GM20000 (cell line): ENCODE results near the gene STMN3.

Source experiments
- DNase-seq: peaks from one replicate; pipeline ENCODE4 v3.0.0; 2012; ENCODE audit warnings: low spot score
- CTCF ChIP-seq: IDR thresholded peaks from 2 replicates; pipeline ENCODE4 v1.5.1; 2012; ENCODE audit warnings: mild to moderate bottlenecking, control low read depth; ENCODE audit errors: extremely low read depth, missing control alignments

STMN3 gene

GRCh38 chr20:63624486-63624885, 28.7 kb downstream of the STMN3 start:
- no peak for DNase-seq
- no peak for TF ChIP-seq CTCF

GRCh38 chr20:63622732-63623131, 30.5 kb downstream of the STMN3 start:
- TF ChIP-seq CTCF: no peak
- DNase-seq: no peak

- no peak for DNase-seq
- TF ChIP-seq CTCF: no peak
These were observed 31.1 kb downstream of the STMN3 start for GRCh38 chr20:63622096-63622495.

GRCh38 chr20:63620991-63621390, 32.2 kb downstream of the STMN3 start:
- no peak for DNase-seq

GRCh38 chr20:63619505-63619904, 33.7 kb downstream of the STMN3 start:
- TF ChIP-seq CTCF: no peak
- DNase-seq: no peak

More at GRCh38 chr20:63620991-63621390, 32.2 kb downstream of the STMN3 start:
- no peak for TF ChIP-seq CTCF

GRCh38 chr20:63619086-63619485, 34.1 kb downstream of the STMN3 start:
- TF ChIP-seq CTCF: no peak
- no peak for DNase-seq

- TF ChIP-seq CTCF: no peak
- no peak for DNase-seq
These were observed 34.8 kb downstream of the STMN3 start for GRCh38 chr20:63618291-63618980.
